GM21529 (cell line): ENCODE data around the gene KLHDC7B.

Experiments used
- ATAC-seq: cut with Tn5 transposase; IDR thresholded peaks from one replicate; pipeline ENCODE4 v1.9.1; 2021; ENCODE audit not compliant: unreplicated experiment

The KLHDC7B gene

DNA sequence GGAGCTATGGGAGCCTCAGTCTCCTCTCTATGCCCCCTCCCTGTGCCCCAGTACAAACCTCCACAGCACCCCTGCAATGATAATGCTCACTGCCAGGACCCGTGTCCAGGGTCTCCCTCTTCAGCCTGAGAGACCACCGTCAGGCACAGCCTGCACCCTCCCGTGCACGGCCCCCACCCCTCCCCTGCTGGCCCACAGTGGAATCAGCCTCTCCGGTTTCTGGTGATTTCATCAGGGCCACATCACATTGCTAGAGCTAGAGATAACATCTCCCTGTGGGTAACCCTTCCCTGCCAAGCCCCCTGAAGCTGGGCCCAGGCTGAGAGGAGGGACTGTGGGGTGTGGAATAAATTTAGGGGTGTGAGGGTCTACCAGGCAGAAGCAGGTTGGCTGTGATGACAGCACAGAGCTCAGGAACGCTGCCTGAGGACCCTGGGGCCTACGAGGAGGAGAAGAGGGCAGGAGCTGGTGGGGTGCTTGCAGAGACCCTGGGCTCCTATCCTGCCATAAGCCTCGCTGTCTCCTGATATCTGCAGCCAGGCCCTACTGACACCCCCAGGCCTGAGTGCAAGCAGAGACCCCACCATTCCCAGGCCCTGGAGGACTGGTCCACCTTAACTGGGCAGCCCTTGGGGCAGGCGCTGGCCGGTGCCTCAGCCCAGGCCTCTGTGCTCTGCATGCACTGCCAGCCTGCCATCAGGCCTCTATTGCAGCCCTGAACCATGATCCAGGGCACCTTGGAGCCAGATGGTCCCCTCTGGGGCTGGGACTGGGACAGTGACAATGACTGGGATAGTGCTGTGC, at the start of gene KLHDC7B:
Gene KLHDC7B, plus strand, starts transcription at position 378 of the 804 bp plus-strand sequence. Its CDS starts 345 bp downstream, at position 723.
- ATAC-seq, result no peak

DNA sequence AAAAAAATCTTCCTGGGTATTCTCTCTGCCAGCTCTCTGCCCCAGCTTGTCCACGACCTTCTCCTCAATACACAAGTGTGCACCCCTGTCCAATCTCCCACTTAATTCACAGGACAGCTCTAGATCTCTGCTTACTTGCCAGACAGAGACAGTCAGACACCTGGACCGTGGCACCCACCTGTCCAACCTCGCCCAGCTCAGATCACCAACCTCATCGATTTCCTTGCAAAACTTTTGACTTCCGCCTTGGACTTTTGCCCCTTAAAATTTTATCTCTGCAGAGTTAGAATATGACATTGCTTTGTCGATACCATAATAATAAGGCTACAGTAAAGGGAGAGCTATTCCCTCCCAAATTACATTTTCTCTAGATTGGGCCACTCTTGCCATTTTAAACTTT, 48.6 kb upstream of the KLHDC7B start:
- ATAC-seq, result no peak

DNA sequence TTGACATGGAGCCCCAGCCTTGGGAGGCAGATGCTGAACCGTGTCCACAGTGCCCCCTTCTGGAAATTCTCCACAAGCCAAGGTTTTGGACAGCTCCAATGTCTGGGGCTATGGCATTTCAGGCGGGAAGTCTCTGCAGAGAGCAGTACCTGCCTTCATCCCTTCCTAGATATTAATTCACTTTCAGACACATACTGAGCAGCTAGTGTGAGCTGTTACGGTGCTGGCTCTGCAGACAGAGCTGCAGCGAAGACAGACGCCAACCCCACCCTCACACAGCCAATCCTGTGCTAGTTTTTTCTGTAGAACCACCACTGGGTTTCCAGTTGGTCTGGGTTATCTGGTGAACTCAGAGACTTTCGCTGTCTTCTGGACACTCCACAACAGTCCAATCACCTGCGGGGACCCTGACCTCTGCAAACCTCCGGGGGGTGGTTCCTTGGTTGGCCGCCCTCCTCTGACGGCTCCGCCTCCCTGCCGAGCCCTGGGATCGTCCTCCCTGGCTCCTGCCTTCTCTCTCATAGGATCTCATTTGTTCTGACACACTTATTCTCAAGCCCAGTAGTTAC, 47.3 kb upstream of the KLHDC7B start:
- ATAC-seq, result no peak

DNA sequence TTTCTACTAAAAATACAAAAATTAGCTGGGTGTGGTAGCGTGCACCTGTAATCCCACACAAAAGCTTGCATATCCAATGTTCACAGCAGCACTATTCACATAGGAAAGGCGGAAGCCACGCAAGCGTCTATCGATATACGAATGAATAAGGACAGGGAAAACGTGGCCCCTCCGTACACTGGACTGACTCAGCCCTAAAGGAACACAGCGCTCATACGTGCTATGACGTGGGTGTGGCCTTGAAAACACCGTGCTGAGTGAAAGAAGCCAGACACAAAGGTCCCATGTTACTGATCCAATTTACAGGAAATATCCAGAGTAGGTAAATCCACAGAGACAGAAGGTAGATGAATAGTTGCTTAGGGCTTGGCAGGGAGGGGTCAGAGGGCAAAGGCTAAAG, 45.2 kb upstream of the KLHDC7B start:
- ATAC-seq, result no peak

DNA sequence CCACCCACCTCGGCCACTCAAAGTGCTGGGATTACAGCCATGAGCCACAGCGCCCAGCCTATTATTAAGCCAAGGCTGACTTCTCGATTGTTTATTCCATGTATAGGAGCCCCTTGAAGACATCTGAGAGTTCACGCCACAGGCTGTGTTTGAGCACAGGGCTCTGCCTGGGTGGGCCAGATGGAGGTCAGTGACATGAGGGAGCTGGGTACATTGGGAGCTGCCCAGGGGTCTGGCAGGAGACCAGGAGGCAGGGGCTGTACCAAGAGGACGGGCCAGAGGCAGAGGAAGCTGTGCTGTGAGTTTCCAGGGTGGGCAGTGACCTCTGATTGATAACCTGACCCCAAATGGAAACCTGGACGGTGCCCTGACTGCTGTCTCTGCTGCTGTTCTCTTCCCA, 43.6 kb upstream of the KLHDC7B start:
- ATAC-seq, result no peak

DNA sequence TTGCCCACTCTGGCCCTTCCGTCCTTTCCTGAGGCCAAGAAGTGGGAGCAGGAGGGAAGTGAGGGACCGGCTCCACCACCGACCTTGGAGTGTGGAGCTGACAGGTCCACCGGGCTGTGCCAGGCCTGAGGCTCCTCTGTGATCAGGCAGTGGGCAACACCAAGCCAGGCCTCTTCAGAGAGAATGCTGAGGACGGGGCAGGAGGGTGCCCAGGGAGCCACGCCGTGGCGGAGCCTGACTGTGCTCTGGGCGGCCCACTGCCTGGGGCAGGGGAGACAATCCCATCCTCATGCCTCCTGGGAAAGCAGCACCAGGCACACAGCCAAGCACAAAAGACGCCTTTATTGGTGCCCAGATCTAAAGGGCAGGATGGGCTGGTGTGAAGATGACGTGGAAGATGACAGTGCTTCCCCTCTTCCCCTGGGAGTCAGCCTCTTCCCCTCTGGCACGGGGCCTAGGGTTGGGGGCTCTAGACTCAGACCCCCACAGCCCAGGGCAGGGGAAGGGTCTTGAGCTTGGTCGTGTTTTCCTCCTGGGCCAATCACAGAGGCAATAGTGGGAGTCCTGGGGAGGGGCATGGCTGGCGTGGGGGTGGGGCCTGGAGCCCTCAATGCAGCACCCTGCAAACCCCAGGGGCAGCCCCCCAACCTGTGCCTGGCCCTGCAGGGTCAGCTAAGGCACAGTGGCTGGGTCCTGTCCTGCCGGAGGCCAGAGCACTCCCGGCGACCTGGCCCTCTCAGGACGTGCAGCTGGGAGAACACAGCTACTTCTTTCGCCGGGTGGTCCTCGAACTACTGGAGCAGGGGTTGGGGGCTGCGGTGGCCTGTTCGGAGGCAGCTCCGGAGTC, 42.8 kb upstream of the KLHDC7B start:
- no peak for ATAC-seq

DNA sequence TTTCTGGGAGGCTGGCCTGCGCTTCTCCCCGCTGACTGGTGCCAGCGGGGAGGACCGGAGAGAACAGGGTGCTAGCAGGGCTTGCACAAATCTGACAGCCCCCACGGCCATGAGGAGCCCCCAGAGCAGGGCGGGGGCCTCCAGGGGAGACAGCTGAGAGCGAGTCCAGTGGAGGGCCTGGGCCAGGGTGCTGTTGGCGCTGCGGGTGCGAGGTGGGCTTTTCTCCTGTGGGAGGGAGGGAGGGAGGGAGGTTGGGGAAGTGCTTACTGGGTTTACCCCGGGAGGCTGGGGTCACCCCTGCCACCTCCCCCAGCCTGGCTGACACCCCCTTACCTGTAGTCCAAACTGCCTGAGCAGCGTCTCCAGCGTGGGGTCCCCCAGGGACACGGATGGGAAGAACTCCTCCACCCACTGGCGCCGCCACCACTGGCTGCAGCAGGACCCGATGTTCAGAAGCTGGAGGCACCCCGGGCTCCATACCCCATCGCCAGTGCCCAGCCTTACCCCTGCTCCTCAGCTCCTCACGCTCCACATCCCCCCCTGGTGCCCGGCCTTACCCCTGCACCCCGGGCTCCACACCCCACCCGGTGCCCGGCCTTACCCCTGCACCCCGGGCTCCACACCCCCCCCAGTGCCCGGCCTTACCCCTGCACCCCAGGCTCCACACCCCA, 42.1 kb upstream of the KLHDC7B start:
- no peak for ATAC-seq

DNA sequence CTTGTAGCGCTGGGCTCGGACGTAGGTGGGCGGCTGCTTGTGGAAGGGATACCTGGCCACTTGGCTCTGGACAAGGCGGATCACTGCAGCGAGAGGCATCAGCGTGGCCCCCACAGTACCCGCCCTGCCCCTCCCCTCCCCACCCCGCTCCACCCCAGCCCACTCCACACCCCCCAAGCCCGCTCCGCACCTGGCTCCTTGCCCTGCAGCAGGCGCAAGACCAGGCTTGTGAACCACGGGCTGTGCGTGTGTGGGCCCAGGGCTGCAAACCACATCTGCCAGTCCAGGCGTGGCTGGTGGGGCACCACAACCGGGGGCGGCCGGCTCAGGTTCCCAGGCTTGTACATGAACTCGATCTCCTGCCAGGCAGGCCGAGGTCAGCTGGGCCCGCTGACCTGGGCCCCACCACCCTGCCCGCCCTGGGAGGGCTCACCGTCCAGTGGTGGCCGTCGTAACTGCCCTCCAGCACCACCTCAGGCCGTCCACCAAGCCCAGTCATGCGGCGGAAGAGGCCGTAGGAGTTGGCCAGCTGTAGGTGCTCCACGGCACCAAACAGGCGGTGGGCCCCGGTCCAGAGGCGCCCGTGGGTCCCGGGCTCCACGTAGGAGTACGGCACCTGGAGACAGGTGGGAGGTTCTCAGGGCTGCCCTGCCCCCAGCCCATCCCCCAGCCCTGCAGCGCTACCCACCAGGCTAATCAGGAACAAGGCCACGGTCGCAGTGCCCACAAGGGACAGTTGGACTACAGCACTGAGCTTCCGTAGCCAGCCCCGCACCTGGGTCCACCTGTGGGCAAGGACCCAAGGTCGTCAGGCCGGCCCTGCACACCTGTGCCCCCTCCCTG, 41.1 kb upstream of the KLHDC7B start:
- ATAC-seq, result no peak

DNA sequence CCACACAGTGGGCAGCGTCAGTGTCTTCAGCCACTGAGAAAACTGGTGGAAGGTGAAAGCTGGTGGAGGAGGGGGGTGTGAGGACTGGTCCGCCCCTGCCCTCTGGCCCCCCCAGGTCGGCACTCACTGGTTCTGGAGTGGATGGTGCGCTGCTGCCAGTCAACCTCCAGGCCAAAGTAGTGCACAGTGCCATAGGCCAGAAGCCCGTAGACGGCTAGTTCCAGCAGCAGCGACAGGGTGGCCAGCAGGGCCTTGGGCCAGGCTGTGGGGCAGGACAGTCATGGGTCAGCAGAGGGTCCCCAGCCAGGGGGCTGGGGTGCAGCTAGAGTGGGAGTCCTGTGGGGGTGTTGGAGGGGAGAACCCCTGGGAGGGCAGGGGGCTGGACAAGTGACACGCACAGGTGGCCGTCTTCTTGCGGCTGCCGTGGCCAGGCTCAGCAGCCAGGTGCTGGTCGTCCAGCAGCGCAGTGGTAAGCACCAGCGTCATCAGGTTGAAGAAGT, 40.4 kb upstream of the KLHDC7B start:
- ATAC-seq, result no peak

DNA sequence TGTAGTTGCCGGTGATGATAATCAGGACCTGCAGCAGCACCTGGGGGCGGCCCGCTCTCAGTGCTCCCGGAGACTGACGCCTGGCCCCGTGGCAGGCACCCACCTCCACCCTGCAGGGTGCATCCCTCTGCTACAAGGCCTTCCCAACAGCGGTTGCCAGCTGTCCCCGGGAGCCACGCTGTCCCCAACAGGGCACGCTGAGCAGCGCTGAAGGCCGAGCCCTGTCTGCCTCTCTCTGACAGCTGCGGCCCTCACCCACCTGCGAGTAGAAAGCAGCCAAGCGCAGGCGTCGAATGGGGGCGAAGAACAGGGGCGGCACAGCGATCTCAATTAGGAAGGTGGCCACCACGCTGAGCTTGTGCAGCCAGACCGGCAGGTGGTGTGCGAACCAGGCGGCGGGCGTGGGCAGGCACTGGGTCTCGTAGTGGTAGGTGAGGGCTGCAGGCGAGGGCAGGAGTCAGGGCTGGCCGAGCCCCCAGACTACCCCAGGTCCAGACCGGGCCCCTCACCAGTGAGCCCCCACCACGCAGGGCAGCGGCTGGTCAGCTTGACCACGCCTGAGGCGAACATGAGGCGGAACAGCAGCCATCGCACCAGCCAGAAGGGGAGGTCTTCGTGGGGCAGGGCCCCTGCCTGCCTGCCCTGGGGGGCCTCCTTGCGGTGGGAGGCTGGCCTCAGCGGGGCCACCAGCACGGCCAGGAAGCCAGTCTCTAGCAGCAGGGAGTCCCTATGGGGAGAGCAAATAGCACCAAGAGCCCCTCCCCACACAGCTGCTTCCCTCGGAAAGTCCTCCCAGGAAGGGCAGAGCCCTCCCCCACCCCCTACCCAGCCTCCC, 39.7 kb upstream of the KLHDC7B start:
- ATAC-seq, result no peak

DNA sequence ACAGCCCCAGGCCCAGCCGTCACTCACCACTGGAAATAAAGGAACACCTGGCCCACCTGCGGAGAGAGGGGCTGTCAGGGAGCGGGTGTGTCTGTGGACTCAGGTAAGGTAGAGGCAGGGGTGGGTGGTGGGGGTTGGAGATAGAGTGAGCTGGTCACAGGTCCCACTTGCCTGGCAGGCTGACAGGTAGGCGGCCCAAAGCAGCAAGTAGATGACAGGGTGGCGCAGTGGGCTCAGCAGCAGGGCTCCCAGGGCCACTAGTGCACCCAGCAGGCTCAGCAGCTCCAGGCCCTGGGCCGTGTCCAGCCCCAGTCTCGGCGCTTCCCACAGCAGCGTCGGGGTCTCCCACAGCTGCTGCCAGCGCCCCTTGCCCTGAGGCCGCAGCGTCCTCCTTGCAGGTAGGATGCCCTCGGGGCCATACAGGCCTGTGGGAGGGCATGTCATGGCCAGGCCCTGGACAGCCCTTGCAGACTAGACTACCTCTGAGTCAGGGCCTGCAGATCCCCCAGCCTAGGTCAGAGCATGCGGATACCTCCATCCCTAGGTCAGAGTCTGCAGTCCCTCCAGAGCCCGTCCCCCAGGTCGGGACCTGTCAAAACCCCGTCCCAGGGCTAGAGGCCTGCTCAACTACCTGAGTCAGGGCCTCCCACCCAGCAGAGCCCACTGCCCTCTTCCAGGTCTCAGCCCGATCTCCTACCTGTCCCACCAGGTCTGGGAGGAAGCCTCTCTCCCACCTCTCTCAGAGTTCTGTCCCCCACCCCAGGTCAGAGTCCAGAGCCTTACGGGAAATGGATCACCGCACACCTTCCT, 38.9 kb upstream of the KLHDC7B start:
- ATAC-seq, result no peak

DNA sequence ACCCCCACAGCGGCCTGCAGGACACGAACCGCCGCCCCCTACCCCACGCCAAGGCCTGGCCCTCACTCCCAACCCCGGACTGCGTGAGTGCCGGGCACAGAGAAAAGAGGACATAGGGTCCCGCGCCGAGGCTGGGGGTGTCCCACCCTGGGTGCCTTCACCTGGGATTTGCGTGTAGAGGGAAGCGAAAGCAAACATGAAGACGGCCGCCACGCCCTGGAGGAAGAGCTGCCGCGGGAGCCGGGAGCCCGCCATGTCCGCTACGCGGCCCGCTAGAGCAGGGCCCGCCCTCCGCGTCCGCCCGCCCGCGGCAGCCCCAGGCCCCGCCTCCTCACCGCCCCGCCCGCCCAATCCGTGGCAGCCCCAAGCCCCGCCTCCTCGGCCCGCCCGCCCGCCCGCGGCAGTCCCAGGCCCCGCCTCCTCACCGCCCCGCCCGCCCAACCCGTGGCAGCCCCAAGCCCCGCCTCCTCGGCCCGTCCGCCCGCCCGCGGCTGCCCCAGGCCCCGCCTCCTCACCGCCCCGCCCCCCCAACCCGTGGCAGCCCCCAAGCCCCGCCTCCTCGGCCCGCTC, 38.2 kb upstream of the KLHDC7B start, which contains the start of gene LMF2:
Gene LMF2, minus strand, starts transcription at position 282 of the 570 bp plus-strand sequence. Its CDS starts 27 bp downstream, at position 255.
- ATAC-seq, result peak; percentile 55

DNA sequence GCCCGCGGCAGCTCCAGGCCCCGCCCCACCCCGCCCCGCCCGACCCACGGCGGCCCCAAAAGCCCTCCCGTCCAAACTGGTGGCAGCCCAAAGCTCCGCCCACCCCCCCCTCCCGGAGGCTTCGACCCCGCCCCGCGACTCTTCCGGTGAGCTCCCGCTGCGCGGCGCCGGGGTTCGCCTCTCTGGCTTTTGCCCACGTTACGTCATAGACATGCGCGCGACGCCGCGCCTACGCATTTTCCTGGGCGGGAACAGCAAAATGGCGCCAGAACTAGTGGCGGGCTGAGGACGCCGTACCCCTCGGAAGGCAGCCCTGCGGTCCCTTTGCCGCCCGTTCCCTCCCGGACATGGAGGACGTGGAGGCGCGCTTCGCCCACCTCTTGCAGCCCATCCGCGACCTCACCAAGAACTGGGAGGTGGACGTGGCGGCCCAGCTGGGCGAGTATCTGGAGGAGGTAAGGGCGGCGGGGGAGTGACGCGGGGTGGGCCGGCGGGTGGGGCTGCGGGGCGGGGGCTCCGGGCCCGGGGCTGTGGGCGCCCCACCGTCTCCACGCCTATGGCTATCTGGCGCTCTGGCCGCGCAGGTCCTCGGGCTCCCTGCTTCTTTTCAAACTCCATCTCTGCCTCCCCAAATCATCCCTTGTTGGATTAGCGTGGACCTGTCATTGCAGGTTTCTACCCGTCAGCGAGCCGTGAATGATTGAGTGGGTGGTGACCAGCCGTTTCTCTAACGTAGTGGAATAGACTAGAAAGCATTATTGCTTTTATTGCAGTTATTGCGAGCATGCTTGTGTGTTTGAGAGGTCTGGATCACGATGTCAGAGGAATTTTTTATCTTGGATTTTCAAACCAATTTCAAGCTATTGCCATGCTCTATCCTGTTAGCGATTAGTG, 37.5 kb upstream of the KLHDC7B start, which contains the start of gene NCAPH2:
Gene NCAPH2, plus strand, starts transcription at position 234 of the 894 bp plus-strand sequence. Its CDS starts 114 bp downstream, at position 348.
- peak; percentile 58 for ATAC-seq

DNA sequence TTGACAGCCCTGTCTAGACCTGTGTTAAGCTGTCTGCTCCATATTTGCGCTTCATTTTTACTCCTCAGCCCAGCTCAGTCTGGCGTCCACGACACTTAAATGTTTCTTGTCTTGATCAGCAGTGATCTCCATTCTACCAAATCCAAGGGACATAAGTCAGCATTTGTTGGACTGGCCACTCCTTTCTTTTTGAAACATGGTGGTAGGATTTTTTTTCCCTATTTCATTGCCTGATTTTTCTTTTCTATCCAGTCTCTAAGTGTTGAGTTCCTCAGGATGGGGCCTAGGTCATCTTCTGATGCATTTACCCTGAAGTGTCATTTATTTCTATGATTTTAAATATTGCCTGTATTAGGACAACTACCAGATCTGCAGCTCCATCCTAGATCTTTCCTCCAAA, 36.8 kb upstream of the KLHDC7B start:
- no peak for ATAC-seq

DNA sequence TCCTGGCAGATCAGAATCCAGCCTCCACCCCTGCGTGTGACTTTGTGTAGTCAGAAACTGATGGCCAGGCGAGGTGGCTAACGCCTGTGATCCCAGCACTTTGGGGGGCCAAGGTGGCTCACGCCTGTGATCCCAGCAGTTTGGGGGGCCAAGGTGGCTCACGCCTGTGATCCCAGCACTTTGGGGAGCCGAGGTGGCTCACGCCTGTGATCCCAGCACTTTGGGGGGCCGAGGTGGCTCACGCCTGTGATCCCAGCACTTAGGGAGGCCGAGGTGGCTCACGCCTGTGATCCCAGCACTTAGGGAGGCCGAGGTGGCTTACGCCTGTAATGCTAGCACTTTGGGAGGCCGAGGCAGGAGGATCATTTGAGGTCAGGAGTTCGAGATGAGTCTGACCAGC, 32.5 kb upstream of the KLHDC7B start:
- ATAC-seq, result no peak

DNA sequence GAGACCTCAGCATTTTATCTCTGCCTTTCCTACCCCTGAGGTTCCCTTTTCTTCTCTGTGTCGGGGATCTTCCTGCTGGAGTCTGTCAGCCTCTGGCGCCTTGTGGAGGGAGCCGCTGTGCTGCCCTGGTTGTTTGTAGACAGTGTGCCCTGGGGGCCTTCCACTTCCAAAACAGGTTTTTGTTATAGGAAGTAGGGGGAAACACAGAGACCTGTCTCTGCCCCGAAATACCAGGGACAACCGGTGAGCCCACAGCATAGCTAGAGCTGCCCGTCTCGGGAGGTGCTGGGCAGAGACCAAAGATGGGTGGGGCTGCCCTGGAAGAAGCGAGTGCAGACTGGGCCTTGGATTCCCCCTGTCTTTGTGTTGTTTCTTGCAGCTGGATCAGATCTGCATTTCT, 29.6 kb upstream of the KLHDC7B start:
- no peak for ATAC-seq

DNA sequence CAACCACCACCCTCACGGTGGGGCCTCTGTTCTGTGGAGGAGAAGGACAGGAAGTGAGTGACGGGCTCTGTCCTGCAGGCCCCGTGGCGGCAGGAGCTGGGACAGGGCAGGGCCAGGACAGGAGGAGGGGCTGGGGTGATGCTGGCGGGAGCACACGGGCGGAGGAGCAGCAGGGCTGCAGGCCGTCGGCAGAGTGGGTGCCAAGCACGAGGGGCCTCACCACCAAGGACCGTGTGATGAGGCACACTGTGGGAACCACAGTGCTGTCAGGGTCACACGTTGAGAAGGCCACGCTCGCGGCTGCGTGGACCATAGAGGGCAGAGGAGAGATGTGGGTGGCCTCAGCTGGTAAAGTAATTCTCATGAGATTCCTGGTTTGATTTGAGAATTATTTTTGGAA, 28.8 kb upstream of the KLHDC7B start:
- no peak for ATAC-seq
